Measurements from ENCODE around the gene SHC2. TPM values are rescaled to one million over a fixed set of nuclear protein-coding genes. Genes with fewer than 3 reads are reported as not detected.

SHC2 gene
- total and polyA plus RNA-seq, 2 of the 13 experiments (the other 11 are each of a cell fraction or from before 2014, with no cell fraction given), result 9.0 to 18.3 TPM

DNA sequence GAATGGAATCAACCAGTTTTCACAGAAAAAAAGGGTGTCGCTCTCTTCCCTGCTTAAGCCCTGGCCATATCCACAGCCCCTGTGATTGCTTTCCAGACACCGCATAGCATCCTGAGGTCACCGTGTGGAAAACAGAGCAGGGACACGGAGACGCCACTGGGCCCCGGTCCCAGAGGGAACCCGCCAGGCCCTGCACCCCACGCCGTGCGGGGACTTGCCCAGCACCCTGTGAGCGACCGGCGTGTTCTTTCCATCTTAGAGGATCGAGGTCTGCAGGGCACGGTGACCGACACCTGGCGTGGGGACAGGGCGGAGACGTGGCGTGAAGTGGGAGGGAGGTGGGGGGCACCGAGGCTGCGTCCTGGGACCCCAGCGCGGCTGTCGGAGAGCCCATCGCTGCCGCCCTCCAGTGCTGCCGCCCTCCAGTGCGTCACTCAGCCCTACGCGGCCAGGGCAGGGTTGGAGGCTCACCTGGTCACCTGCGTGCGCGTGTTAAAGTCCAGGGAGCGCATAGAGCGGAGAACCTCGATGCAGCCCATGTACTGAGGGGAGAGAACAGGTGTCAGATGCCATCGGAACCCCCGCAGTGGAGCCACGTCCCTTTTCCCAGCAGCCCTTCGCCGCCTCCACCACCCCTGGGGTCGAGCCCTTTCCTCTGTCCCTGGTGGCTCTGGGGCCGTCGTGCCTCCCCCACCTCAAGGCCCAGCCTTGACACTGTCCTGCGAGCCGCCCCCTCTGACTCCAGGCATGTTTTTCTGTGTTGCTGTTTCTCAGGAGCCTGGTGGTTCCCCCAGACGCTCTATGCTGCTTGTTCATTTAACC, 20.2 kb downstream of the SHC2 start:
- POLR2A ChIA-PET, result no interaction called here

More for the DNA sequence above, 20.2 kb downstream of the SHC2 start:
- CTCF ChIA-PET (ENCODE audit: low intra/inter-chr PET ratio, low total read pairs), result no interaction called here
- in situ Hi-C loops (cut with HindIII; ENCODE audit: extremely low pct_ligation_motif_present, low pct_unique_long_range_greater_than_20kb) (no loop called here), intact Hi-C loops (cut with micrococcal nuclease; ENCODE audit: unreplicated experiment) (no loop called here)
- Histone ChIP-seq H3K27me3 (ENCODE audit: control insufficient read depth in 1 of 2, insufficient read depth in 2 of 2, low read length in 2 of 2) (no peaks in the 10 kb centered on the region), H3K4me2 (ENCODE audit: low read depth, low read length) (no peak overlapping the region), H3K79me2 (ENCODE audit: insufficient read depth, low read length) (no peaks in the 10 kb centered on the region), H3K9ac (ENCODE audit: insufficient read depth, low read depth, low read length) (no peak overlapping the region), H2AFZ (ENCODE audit: low read length) (no peak overlapping the region), H3K27ac (ENCODE audit: extremely low read length, insufficient read depth, low read length) (no peak overlapping the region), H3K9me3 (ENCODE audit: low read length) (no peaks in the 10 kb centered on the region), H3K4me1 (ENCODE audit: insufficient read depth, low read length) (no peaks in the 10 kb centered on the region), H4K20me1 (ENCODE audit: insufficient read depth, low read length) (peaks cover 2% of the 10 kb centered on the region; the same call in 1 of the 2 replicates), H3K4me3 (replicated peaks in 1 of 3; ENCODE audit: insufficient read depth in 1 of 3, low read depth in 2 of 3, low read length in 3 of 3) (no peak overlapping the region), H3K36me3 (replicated peaks in 1 of 2; ENCODE audit: control insufficient read depth in 1 of 2, insufficient read depth in 2 of 2, low read length in 2 of 2) (no peaks in the 10 kb centered on the region)
- ATAC-seq, result no peak
- WGBS (ENCODE audit: low lambda C conversion rate), result 92% methylated on average over 39 of the region's 48 CpGs
- no TSS peak for BruUV-seq (replicated peaks)
- TF ChIP-seq ZNF580 (CRISPR knock-in tag; IDR thresholded peaks at IDR 0.05; ENCODE audit: borderline replicate concordance, low read depth), result no peak
- no peak for TF ChIP-seq REL (CRISPR knock-in tag; conservative IDR thresholded peaks at IDR 0.05)
- no peak for TF ChIP-seq ZNF740 (CRISPR knock-in tag; IDR thresholded peaks at IDR 0.05)
- TF ChIP-seq ZNF121 (CRISPR knock-in tag; IDR thresholded peaks at IDR 0.05), result no peak
- TF ChIP-seq DBP (CRISPR knock-in tag; IDR thresholded peaks at IDR 0.05; ENCODE audit: not compliant biosample characterization), result no peak
- no peak for TF ChIP-seq JUN (CRISPR knock-in tag; IDR thresholded peaks at IDR 0.05)
- no peak for TF ChIP-seq NR2F6 (IDR thresholded peaks at IDR 0.05)
- no peak for TF ChIP-seq NR2F6 (CRISPR knock-in tag; IDR thresholded peaks at IDR 0.05)
- no peak for TF ChIP-seq ZNF276 (CRISPR knock-in tag; IDR thresholded peaks at IDR 0.05; ENCODE audit: low read depth)
- TF ChIP-seq, protein P1, sequence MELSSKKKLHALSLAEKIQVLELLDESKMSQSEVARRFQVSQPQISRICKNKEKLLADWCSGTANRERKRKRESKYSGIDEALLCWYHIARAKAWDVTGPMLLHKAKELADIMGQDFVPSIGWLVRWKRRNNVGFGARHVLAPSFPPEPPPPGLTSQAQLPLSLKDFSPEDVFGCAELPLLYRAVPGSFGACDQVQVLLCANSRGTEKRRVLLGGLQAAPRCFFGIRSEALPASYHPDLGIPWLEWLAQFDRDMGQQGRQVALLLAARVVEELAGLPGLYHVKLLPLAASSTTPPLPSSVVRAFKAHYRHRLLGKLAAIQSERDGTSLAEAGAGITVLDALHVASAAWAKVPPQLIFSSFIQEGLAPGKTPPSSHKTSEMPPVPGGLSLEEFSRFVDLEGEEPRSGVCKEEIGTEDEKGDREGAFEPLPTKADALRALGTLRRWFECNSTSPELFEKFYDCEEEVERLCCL (CRISPR knock-in tag; IDR thresholded peaks at IDR 0.05; ENCODE audit: borderline replicate concordance), result no peak
- TF ChIP-seq ATF2 (CRISPR knock-in tag; IDR thresholded peaks at IDR 0.05), result no peak
- FAIRE-seq, result no peak
- no peak for DNase-seq (ENCODE audit: low spot score)
